Measurements from ENCODE around the gene KL. TPM values are rescaled to one million over a fixed set of nuclear protein-coding genes. Genes with fewer than 3 reads are reported as not detected.

Gene KL
- 1 to 10 TPM in 2 of 4 donors, under 1 TPM in 2; 0.34 to 2.8 (median 1.8) TPM for total RNA-seq

DNA sequence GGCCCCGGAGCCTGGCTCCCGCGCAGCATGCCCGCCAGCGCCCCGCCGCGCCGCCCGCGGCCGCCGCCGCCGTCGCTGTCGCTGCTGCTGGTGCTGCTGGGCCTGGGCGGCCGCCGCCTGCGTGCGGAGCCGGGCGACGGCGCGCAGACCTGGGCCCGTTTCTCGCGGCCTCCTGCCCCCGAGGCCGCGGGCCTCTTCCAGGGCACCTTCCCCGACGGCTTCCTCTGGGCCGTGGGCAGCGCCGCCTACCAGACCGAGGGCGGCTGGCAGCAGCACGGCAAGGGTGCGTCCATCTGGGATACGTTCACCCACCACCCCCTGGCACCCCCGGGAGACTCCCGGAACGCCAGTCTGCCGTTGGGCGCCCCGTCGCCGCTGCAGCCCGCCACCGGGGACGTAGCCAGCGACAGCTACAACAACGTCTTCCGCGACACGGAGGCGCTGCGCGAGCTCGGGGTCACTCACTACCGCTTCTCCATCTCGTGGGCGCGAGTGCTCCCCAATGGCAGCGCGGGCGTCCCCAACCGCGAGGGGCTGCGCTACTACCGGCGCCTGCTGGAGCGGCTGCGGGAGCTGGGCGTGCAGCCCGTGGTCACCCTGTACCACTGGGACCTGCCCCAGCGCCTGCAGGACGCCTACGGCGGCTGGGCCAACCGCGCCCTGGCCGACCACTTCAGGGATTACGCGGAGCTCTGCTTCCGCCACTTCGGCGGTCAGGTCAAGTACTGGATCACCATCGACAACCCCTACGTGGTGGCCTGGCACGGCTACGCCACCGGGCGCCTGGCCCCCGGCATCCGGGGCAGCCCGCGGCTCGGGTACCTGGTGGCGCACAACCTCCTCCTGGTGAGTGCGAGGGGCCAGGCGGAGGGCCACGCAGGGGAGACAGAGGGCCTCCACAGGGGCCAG lies at the start of gene KL:
Gene KL (plus strand): TSS at position 10 of the 909 bp plus-strand sequence. CDS start 18 bp downstream, at position 28.
- peak; percentile 17 to 88 for DNase-seq (ENCODE audit: low spot score in 2 of 2)
- TF ChIP-seq POLR2A (IDR thresholded peaks at IDR 0.05) (no peak), CTCF (IDR thresholded peaks at IDR 0.05) (no peak)
- H3K4me3 ChIP-seq (ENCODE audit: low read depth, poor library complexity, severe bottlenecking): peak within 1 kb of the TSS; percentile 38
- intact Hi-C loops (cut with DNase I; ENCODE audit: low total_unique reads): no loop called here
- WGBS, 2 donors: 2 to 17% methylated on average over 19 to 54 of the region's 106 CpGs

DNA sequence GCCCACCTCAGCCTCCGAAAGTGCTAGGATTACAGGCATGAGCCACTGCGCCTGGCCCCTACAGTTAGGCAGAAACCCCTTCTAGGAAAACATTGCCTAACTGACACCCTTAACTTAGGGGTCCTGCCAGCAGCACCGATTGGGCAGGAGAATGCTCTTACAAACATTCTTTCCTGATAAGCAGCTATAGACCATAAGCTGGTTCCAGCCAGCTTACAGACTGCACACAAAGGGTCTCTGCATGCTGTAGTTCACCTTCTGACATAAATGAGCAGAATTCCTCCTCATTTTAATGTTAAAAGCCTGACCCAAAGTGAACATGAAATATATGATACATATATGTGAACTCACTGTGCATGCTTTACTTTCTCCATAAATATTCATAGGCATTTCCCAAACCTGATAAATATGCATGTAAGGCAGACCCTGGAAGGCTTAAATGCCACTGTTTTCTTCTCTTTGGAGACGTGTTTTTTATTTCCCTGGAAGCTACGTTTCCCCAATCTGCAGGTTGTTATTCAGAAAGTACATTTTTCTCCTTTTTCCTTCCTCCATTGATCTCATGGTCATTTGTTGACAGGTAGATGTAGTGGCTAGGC lies 48.5 kb upstream of the KL start:
- intact Hi-C loops (cut with DNase I; ENCODE audit: low total_unique reads): no loop called here
- no peak for DNase-seq (ENCODE audit: low spot score in 2 of 2)
- H3K4me3 ChIP-seq (ENCODE audit: low read depth, poor library complexity, severe bottlenecking): no peak overlapping the region
- WGBS, 2 donors: 76 to 79% methylated on average over 5 of the region's 5 CpGs
- TF ChIP-seq CTCF (IDR thresholded peaks at IDR 0.05): no peak
- TF ChIP-seq POLR2A (IDR thresholded peaks at IDR 0.05): no peak

GRCh38 chr13:32968316-32968715 lies 47.9 kb upstream of the KL start:
- DNase-seq (ENCODE audit: low spot score in 2 of 2): no peak
- intact Hi-C loops (cut with DNase I; ENCODE audit: low total_unique reads): no loop called here
- WGBS, 2 donors: 86 to 90% methylated on average over 1 of the region's 1 CpG
- TF ChIP-seq CTCF (IDR thresholded peaks at IDR 0.05) (no peak), POLR2A (IDR thresholded peaks at IDR 0.05) (no peak)
- H3K4me3 ChIP-seq (ENCODE audit: low read depth, poor library complexity, severe bottlenecking): no peak overlapping the region

DNA sequence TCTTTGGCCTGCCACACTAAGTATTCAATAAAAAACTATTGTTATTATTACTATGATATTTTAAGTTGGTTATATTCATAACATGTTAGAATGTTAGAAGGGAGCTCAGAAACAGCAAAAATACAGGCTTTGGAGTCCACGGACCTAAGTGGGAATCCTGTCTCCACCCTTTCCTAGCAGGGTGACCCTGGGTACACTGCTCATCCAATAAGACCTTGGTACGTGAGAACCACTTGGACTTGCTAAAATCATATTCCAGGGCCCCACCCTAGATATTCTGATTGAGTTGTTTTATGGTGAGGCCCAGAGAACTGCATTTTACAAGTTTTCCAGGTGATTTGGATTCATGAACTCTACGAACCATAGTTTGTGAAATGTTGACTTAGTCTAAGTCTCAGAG lies 47.4 kb upstream of the KL start:
- intact Hi-C loops (cut with DNase I; ENCODE audit: low total_unique reads): no loop called here
- no peak overlapping the region for H3K4me3 ChIP-seq (ENCODE audit: low read depth, poor library complexity, severe bottlenecking)
- DNase-seq (ENCODE audit: low spot score in 2 of 2): no peak
- no peak for TF ChIP-seq CTCF (IDR thresholded peaks at IDR 0.05)
- TF ChIP-seq POLR2A (IDR thresholded peaks at IDR 0.05): no peak
- WGBS, 2 donors: 52 to 53% methylated on average over 3 of the region's 3 CpGs

DNA sequence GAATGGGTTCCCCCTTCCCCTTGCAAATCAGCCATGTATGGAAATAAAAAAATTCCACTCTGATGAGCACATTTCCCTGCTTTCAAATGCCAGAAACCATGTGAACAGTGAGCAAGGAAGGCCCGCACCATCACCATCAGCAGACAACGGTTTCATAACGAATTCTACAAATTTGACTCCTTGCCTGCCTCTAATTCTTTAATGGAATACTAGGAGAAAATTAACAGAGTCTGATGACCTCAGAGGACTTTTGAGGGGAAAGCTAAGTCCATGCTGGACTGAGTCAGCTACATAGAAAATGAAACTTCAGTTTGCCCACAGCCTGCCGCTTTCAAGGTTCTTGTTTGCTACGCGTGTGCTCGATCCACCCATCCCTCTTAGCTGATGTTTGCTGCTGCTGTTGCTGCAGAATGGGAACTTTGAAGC lies 46.7 kb upstream of the KL start:
- intact Hi-C loops (cut with DNase I; ENCODE audit: low total_unique reads): no loop called here
- WGBS, 2 donors: 52 to 63% methylated on average over 7 of the region's 7 CpGs
- no peak for TF ChIP-seq POLR2A (IDR thresholded peaks at IDR 0.05)
- TF ChIP-seq CTCF (IDR thresholded peaks at IDR 0.05): no peak
- no peak for DNase-seq (ENCODE audit: low spot score in 2 of 2)
- H3K4me3 ChIP-seq (ENCODE audit: low read depth, poor library complexity, severe bottlenecking): no peak overlapping the region
